Right forelimb (tissue), 1 donor: ENCODE measurements around the gene ATOH7.
"Not testable (repeated sequence)": the region's sequence is repeated elsewhere in the genome, so short reads cannot be mapped to it uniquely, and the experiment has no call there.

Source experiments
- DNase-seq: peaks from one replicate; pipeline ENCODE4 v3.0.0-alpha.2; 2018

The ATOH7 gene

DNA sequence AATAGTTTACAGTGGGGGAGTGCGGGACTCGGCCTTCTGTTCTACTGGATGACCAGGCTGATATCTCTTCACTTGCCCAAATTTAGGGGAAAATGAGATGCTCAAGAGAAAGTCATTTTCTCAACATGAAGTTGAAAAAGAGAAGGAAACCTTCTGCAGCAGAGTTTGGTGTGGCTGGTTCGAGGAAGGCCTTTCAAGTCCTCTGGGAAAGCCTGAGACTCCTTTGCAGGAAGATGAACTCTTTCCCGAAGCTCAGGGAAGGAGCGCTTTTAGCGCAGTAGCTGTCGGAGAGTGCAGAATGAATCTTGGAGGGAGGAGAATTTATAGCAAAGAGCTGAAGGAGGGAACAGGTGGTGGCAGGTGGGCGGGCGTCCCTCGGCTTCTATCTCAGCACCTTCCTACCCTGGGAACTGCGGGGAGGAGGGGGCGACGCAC is at the start of gene ATOH7:
TSS of gene ATOH7 (minus strand) at position 297 of the 435 bp plus-strand sequence. CDS start 436 bp downstream, outside the sequence.
- DNase-seq = no peak

DNA sequence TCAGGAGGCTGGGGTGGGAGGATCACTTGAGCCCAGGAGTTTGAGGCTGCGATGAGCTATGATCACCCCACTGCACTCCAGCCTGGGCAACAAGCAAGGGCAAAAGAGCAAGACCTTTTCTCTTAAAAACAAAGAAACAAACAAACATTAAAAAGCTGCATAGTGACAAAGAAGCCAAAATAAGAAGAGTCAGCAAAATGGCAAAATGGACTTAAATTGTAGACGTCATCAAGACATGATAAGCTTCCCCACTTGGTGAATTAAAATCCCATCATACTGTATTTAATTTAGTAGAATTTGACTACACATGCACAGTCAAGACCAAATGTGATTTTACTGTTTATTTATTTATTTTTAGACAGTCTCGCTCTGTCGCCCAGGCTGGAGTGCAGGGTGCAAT is 48.8 kb upstream of the ATOH7 start:
- DNase-seq = no peak

DNA sequence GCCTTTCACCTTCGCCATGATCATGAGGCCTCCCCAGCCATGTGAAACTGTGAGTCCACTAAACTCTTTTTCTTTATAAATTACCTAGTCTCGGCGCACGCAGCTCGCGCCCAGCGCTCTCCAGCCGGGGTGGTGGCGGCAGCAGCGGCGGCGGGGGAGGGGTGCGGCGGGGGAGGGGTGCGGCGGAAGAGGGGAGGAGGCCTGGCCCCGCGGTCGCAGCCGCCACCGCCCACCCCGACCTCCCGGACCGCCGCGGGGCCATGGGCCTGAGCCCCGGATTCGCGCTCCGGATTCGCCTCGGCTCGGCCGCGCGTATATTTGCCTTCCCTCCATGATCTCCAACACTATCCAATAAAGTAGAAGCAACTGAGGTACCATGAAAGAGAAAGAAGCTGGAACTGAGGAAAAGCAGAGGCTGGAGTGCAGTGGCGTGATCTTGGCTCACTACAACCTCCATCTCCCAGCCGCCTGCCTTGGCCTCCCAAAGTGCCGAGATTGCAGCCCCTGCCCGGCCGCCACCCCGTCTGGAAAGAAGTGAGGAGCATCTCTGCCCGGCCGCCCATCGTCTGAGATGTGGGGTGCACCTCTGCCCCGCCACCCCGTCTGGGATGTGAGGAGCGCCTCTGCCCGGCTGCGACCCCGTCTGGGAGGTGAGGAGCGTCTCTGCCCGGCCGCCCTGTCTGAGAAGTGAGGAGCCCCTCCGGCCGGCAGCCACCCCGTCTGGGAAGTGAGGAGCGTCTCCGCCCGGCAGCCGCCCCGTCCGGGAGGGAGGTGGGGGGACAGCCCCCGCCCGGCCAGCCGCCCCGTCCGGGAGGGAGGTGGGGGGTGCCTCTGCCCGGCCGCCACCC is 47.2 kb upstream of the ATOH7 start:
- DNase-seq = not testable (repeated sequence)

DNA sequence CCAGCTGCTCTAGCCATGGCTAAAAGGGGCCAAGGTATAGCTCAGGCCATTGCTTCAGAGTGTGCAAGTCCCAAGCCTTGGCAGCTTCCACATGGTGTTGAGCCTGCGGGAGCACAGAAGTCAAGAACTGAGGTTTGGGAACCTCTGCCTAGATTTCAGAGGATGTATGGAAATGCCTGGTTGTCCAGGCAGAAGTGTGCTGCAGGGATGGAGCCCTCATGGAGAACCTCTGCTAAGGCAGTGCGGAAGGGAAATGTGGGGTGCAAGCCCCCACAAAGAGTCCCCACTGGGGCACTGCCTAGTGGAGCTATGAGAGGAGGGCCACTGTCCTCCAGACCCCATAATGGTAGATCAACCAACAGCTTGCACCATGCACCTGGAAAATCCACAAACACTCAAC is 45.9 kb upstream of the ATOH7 start:
- not testable (repeated sequence) for DNase-seq

GRCh38 chr10:68276224-68276623 is 44.3 kb upstream of the ATOH7 start:
- no peak for DNase-seq

DNA sequence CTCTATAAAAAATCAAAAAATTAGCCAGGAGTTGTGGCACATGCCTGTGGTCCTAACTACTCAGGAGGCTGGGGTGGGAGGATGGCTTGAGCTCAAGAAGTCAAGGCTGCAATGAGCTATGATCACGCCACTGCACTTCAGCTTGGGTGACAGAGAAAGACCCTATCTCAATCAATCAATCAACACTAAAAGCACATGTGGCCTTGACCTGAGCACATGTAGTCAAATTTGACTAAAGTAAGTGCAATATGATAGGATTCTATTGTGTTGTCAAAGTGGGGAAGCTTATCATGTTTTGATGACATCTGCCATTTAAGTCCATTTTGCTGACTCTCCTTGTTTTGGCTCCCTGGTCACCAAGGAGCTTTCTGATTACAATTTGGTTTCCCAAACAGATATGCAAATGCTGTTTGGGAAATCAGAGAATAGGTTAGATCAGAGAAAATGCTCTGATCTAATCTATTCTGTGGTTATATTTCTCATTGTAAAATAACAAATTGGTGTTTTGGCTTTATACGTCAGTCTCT is 43.8 kb upstream of the ATOH7 start:
- DNase-seq = no peak

- DNase-seq = no peak
Observed at GRCh38 chr10:68272833-68273232, 40.9 kb upstream of the ATOH7 start.

- DNase-seq = no peak
Observed at GRCh38 chr10:68271196-68271882, 39.4 kb upstream of the ATOH7 start.

GRCh38 chr10:68269562-68270290 is 37.8 kb upstream of the ATOH7 start:
- no peak for DNase-seq

GRCh38 chr10:68261132-68261856 is 29.4 kb upstream of the ATOH7 start:
- no peak for DNase-seq

DNA sequence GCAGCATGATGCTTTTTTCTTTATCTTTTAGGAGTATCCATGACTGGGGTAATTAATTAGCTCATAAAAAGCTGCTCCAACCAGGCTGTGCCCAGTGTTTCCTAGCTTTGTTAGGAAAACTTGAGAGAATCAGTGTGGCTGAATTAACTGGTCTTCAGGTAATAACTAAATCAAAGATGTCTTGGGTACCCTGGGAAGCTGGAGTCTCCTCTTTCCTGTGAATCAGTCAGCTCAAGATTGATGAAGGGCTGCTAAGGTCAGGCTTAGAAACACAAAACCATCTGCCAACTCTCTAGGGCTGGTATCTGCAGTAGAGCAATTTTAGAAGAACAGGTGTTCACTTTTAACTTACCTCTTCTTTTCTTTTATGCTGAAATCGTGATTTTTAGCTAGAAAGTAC is 21.4 kb upstream of the ATOH7 start:
- DNase-seq = no peak

- DNase-seq = no peak
Observed at GRCh38 chr10:68251625-68252495, 19.9 kb upstream of the ATOH7 start.

GRCh38 chr10:68251151-68251550 is 19.2 kb upstream of the ATOH7 start:
- DNase-seq = no peak

- no peak for DNase-seq
Observed at GRCh38 chr10:68249297-68249696, 17.4 kb upstream of the ATOH7 start.

- no peak for DNase-seq
Observed at GRCh38 chr10:68247931-68248330, 16.0 kb upstream of the ATOH7 start.

DNA sequence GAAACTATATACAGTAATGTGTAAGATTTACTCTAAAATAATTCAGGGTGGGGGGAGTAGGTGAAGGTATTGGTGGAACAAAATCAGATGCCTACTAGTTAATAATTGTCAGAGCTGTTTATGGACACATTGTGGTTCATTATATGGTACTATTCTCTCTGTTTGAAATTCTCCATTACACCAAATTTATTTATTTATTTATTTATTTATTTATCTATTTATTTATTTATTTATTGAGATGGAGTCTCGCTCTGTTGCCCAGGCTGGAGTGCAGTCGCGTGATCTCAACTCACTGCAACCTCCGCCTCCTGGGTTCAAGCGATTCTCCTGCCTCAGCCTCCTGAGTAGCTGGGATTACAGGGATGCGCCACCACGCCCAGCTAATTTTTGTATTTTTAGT is 14.5 kb upstream of the ATOH7 start:
- not testable (repeated sequence) for DNase-seq

DNA sequence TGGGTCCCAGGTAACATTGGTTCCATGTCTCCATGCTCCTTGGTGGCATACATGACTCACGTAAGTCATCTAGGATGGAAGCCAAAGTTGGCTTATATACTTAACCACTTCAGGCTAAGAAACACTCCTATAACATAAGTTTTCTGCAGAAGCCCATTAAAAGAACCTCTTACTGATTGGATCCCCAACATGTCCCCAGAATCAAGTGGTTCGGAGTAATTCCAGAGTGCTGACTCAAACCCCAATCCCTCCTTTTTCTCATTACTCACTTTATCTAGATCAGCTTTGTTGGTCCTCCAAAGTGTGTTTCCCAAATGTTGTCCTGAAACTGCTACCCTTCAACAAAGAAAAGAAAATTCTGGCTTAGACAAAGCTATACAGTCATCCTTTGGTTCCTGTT is 10.1 kb upstream of the ATOH7 start:
- DNase-seq = no peak

- no peak for DNase-seq
Observed at GRCh38 chr10:68239596-68240150, 7.8 kb upstream of the ATOH7 start.

DNA sequence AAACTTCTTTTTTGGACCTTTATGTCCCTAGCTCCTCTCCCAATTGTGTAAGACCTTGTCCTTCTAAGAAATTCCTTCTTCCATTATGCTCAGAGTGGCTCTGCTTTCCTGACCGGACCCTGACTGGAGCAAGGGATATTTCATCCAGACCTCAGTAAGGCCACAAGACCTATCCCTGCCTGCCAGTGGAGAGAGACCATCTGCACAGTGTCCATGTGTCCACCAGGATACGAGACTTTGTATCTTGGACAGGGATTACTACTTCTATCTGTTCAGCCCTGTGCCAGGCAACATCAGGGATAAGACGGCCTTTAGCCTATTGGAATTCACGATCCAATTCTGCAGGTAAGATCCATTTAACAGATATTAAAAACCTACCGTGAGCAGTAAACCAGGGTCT is 7.2 kb upstream of the ATOH7 start:
- DNase-seq = no peak

GRCh38 chr10:68238371-68238770 is 6.5 kb upstream of the ATOH7 start:
- no peak for DNase-seq

DNA sequence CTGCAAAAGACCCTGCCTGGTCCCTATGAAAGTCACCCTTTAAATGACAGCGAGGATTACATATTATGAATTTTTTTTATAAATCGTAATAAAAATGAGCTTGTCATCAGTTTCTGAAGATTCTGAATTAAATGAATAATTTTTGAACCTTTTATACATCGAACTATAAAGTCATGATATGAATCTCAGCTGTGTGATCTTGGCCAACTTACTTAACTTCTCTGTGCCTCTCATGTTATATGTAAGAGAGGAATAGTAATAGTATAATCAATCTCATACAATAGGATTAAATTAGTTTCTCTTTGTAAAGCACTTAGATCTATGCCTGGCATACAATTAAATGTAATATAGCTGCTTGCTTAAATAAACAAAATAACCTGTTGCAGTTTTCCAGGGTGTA is 5.3 kb upstream of the ATOH7 start:
- DNase-seq = no peak
